ENCODE data around the gene TRIM67. TPM values are rescaled to one million over a fixed set of nuclear protein-coding genes. Genes with fewer than 3 reads are reported as not detected.
"Not testable (repeated sequence)": the region's sequence is repeated elsewhere in the genome, so short reads cannot be mapped to it uniquely, and the experiment has no call there.

TRIM67 gene
- total RNA-seq, 1 experiment from 2014 or later: not detected

- H3K4me3 Mint-ChIP-seq; DNase-seq (ENCODE audit: low spot score); POLR2A ChIA-PET; CTCF ChIA-PET; H3K27ac Mint-ChIP-seq; ATAC-seq; H3K4me1 Mint-ChIP-seq: not testable (repeated sequence)
- Mint-ChIP-seq H3K36me3 (peaks cover 10% of the 10 kb centered on the region), H3K9me3 (peaks cover 11% of the 10 kb centered on the region), H3K27me3 (ENCODE audit: low read depth) (peaks cover 41% of the 10 kb centered on the region)
Measured at GRCh38 chr1:231127106-231127505, 34.8 kb upstream of the TRIM67 start.

GRCh38 chr1:231128471-231128870, 33.4 kb upstream of the TRIM67 start:
- H3K36me3 Mint-ChIP-seq: peaks cover 10% of the 10 kb centered on the region
- H3K27ac Mint-ChIP-seq; POLR2A ChIA-PET; H3K4me1 Mint-ChIP-seq; DNase-seq (ENCODE audit: low spot score); CTCF ChIA-PET; H3K4me3 Mint-ChIP-seq; ATAC-seq: not testable (repeated sequence)
- H3K27me3 Mint-ChIP-seq (ENCODE audit: low read depth): peaks cover 31% of the 10 kb centered on the region
- peaks cover 11% of the 10 kb centered on the region for H3K9me3 Mint-ChIP-seq

GRCh38 chr1:231130544-231130943, 31.3 kb upstream of the TRIM67 start:
- Mint-ChIP-seq H3K27me3 (ENCODE audit: low read depth) (peaks cover 25% of the 10 kb centered on the region), H3K4me1 (no peaks in the 10 kb centered on the region), H3K4me3 (no peak overlapping the region), H3K9me3 (peaks cover 11% of the 10 kb centered on the region), H3K36me3 (peaks cover 10% of the 10 kb centered on the region), H3K27ac (no peak overlapping the region)
- ATAC-seq: no peak
- no peak for DNase-seq (ENCODE audit: low spot score)
- POLR2A ChIA-PET: no interaction called here
- CTCF ChIA-PET: no interaction called here
- TF ChIP-seq ZNF512 (CRISPR knock-in tag; IDR thresholded peaks at IDR 0.05; ENCODE audit: borderline replicate concordance): no peak
- TF ChIP-seq CREB1 (CRISPR knock-in tag; IDR thresholded peaks at IDR 0.05): no peak
- no peak for TF ChIP-seq SMAD3 (CRISPR knock-in tag; IDR thresholded peaks at IDR 0.05; ENCODE audit: borderline replicate concordance)
- no peak for TF ChIP-seq CREM (CRISPR knock-in tag; IDR thresholded peaks at IDR 0.05)
- no peak for TF ChIP-seq GABPB1 (CRISPR knock-in tag; IDR thresholded peaks at IDR 0.05)
- TF ChIP-seq TCF7 (CRISPR knock-in tag; IDR thresholded peaks at IDR 0.05; ENCODE audit: low read depth): no peak

DNA sequence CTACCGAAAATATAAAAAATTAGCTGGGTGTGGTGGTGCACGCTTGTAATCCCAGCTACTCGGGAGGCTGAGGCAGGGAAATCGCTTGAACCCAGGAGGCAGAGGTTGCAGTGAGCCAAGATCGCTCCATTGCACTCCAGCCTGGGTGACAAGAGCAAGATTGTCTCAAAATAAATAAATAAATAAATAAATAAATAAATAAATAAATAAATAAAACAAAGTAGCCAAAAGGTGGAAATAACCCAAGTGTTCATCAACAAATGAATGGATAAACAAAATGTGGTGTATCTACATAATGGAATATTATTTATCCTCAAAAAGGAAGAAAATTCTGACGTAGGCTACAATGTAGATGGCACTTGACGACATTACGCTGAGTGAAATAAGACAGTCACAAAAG, 29.3 kb upstream of the TRIM67 start:
- H3K4me1 Mint-ChIP-seq; H3K4me3 Mint-ChIP-seq; H3K36me3 Mint-ChIP-seq; DNase-seq (ENCODE audit: low spot score); ATAC-seq; H3K9me3 Mint-ChIP-seq; CTCF ChIA-PET; POLR2A ChIA-PET; H3K27ac Mint-ChIP-seq: not testable (repeated sequence)
- peaks cover 14% of the 10 kb centered on the region for H3K27me3 Mint-ChIP-seq (ENCODE audit: low read depth)

DNA sequence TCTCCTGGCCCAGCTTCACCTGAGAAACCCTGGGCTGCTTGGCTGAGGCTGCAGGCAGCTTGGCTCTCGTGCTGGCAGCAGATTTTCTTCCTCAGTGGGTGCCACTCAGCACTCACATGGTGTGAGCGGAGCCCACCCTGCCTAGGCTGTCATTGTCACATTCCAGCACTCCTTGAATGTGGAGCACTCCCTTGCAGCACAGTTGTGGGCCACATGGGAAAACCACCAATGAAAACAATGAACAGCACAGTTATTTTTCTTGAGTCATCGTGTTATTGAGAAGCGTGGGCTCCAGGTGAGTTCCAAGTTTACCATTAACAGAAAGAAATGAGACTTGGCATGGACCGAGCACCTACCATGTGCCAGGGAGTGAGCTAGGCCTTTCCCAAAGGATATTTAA, 27.2 kb upstream of the TRIM67 start:
- H3K36me3 Mint-ChIP-seq: peaks cover 2% of the 10 kb centered on the region; the same call in 1 of the 2 replicates
- H3K27ac Mint-ChIP-seq: no peak overlapping the region
- H3K27me3 Mint-ChIP-seq (ENCODE audit: low read depth): peaks cover 10% of the 10 kb centered on the region
- peaks cover under 1% of the 10 kb centered on the region; the same call in 1 of the 2 replicates for H3K9me3 Mint-ChIP-seq
- POLR2A ChIA-PET: no interaction called here
- H3K4me1 Mint-ChIP-seq: no peaks in the 10 kb centered on the region
- no peak overlapping the region for H3K4me3 Mint-ChIP-seq
- ATAC-seq (no peak), DNase-seq (ENCODE audit: low spot score) (no peak)
- CTCF ChIA-PET: interaction anchor here (1.5 kb wide), 1 partner anchor 43 kb away, joined by 4 read pairs; no protein-coding TSS in a partner anchor
- TF ChIP-seq NFYB (CRISPR knock-in tag; conservative IDR thresholded peaks at IDR 0.05; ENCODE audit: low read depth): no peak
- TF ChIP-seq FOXP1 (CRISPR knock-in tag; IDR thresholded peaks at IDR 0.05; ENCODE audit: borderline replicate concordance): no peak
- no peak for TF ChIP-seq NR2C2 (CRISPR knock-in tag; IDR thresholded peaks at IDR 0.05)
- no peak for TF ChIP-seq AFF4 (CRISPR knock-in tag; IDR thresholded peaks at IDR 0.05; ENCODE audit: borderline replicate concordance)
- no peak for TF ChIP-seq MLX (CRISPR knock-in tag; IDR thresholded peaks at IDR 0.05)
- TF ChIP-seq, protein P1, sequence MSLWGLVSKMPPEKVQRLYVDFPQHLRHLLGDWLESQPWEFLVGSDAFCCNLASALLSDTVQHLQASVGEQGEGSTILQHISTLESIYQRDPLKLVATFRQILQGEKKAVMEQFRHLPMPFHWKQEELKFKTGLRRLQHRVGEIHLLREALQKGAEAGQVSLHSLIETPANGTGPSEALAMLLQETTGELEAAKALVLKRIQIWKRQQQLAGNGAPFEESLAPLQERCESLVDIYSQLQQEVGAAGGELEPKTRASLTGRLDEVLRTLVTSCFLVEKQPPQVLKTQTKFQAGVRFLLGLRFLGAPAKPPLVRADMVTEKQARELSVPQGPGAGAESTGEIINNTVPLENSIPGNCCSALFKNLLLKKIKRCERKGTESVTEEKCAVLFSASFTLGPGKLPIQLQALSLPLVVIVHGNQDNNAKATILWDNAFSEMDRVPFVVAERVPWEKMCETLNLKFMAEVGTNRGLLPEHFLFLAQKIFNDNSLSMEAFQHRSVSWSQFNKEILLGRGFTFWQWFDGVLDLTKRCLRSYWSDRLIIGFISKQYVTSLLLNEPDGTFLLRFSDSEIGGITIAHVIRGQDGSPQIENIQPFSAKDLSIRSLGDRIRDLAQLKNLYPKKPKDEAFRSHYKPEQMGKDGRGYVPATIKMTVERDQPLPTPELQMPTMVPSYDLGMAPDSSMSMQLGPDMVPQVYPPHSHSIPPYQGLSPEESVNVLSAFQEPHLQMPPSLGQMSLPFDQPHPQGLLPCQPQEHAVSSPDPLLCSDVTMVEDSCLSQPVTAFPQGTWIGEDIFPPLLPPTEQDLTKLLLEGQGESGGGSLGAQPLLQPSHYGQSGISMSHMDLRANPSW (CRISPR knock-in tag; conservative IDR thresholded peaks at IDR 0.05; ENCODE audit: low read depth): no peak
- no peak for TF ChIP-seq ZMAT4 (CRISPR knock-in tag; IDR thresholded peaks at IDR 0.05)
- TF ChIP-seq CTCF (IDR thresholded peaks at IDR 0.05): no peak
- TF ChIP-seq ESRRA (CRISPR knock-in tag; IDR thresholded peaks at IDR 0.05; ENCODE audit: borderline replicate concordance): no peak
